ENCODE data around the gene HS6ST3. TPM values are rescaled to one million over a fixed set of nuclear protein-coding genes. Genes with fewer than 3 reads are reported as not detected.
A peak's percentile ranks its signal among the peaks of the same experiment; 100 is the strongest.

Gene HS6ST3
- total RNA-seq, 1 donor from 2014 or later: 4.7 TPM

GRCh38 chr13:96816261-96816660 lies 726.4 kb downstream of the HS6ST3 start:
- no peaks in the 10 kb centered on the region for H3K36me3 Mint-ChIP-seq
- no peaks in the 10 kb centered on the region for H3K27me3 Mint-ChIP-seq
- TF ChIP-seq, protein P1, sequence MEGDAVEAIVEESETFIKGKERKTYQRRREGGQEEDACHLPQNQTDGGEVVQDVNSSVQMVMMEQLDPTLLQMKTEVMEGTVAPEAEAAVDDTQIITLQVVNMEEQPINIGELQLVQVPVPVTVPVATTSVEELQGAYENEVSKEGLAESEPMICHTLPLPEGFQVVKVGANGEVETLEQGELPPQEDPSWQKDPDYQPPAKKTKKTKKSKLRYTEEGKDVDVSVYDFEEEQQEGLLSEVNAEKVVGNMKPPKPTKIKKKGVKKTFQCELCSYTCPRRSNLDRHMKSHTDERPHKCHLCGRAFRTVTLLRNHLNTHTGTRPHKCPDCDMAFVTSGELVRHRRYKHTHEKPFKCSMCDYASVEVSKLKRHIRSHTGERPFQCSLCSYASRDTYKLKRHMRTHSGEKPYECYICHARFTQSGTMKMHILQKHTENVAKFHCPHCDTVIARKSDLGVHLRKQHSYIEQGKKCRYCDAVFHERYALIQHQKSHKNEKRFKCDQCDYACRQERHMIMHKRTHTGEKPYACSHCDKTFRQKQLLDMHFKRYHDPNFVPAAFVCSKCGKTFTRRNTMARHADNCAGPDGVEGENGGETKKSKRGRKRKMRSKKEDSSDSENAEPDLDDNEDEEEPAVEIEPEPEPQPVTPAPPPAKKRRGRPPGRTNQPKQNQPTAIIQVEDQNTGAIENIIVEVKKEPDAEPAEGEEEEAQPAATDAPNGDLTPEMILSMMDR (conservative IDR thresholded peaks at IDR 0.05): no peak
- DNase-seq (ENCODE audit: extremely low spot score, unreplicated experiment): no peak
- peaks cover 6% of the 10 kb centered on the region for H3K9me3 Mint-ChIP-seq
- no peak overlapping the region for H3K4me3 Mint-ChIP-seq
- no peaks in the 10 kb centered on the region for H3K4me1 Mint-ChIP-seq (ENCODE audit: unreplicated experiment)
- H3K27ac Mint-ChIP-seq: no peak overlapping the region

DNA sequence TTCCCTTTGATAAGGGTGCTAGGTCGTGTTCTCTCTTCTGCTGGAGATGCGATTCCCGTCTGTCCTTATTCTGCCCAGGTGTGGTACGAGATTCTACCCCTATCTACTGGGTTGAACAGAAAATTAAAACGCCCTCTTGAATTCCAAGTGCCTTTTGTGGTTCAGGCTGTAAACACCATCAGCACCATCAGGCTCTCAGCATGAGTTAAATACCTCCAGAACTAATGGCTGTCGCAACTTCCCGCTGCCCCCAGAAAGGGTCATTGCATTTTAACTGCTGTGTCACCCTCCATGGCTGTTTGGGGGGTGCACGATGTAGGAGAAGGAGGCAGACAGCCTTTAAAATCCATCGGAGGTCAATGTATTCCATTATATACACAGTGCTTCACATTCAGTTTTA lies 727.0 kb downstream of the HS6ST3 start:
- Mint-ChIP-seq H3K27me3 (no peaks in the 10 kb centered on the region), H3K4me3 (no peak overlapping the region), H3K36me3 (no peaks in the 10 kb centered on the region), H3K27ac (no peak overlapping the region), H3K4me1 (ENCODE audit: unreplicated experiment) (no peaks in the 10 kb centered on the region), H3K9me3 (peaks cover 6% of the 10 kb centered on the region)
- TF ChIP-seq, protein P1 (conservative IDR thresholded peaks at IDR 0.05): no peak
- no peak for DNase-seq (ENCODE audit: extremely low spot score, unreplicated experiment)

GRCh38 chr13:96817336-96817941 lies 727.5 kb downstream of the HS6ST3 start:
- no peak for DNase-seq (ENCODE audit: extremely low spot score, unreplicated experiment)
- no peaks in the 10 kb centered on the region for H3K27me3 Mint-ChIP-seq
- H3K27ac Mint-ChIP-seq: no peak overlapping the region
- H3K4me3 Mint-ChIP-seq: no peak overlapping the region
- H3K4me1 Mint-ChIP-seq (ENCODE audit: unreplicated experiment): no peaks in the 10 kb centered on the region
- TF ChIP-seq, protein P1 (conservative IDR thresholded peaks at IDR 0.05): peak; percentile 84
- H3K36me3 Mint-ChIP-seq: no peaks in the 10 kb centered on the region
- H3K9me3 Mint-ChIP-seq: peaks cover 6% of the 10 kb centered on the region

DNA sequence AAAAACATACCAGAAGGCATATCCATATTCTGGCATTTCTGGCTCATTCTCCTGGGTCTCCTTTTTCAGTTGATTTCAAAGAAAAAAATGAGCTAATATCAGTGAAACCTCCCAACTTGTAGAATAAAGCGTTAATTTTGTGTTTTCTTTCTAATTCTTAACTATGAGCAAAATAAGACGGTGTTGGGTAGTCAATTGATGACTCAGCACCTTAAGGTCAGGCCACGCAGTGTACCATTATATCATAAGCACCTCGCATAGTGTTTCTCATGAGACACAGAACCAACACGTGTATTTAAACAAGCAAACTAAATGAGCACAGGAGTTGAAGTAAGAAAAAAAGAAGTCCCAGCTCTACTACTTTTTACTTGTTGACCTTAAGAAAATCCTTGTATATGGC lies 729.5 kb downstream of the HS6ST3 start:
- H3K9me3 Mint-ChIP-seq: no peaks in the 10 kb centered on the region
- TF ChIP-seq, protein P1 (conservative IDR thresholded peaks at IDR 0.05): no peak
- H3K36me3 Mint-ChIP-seq: no peaks in the 10 kb centered on the region
- no peaks in the 10 kb centered on the region for H3K27me3 Mint-ChIP-seq
- H3K4me3 Mint-ChIP-seq: no peak overlapping the region
- DNase-seq (ENCODE audit: extremely low spot score, unreplicated experiment): no peak
- no peak overlapping the region for H3K27ac Mint-ChIP-seq
- no peaks in the 10 kb centered on the region for H3K4me1 Mint-ChIP-seq (ENCODE audit: unreplicated experiment)

DNA sequence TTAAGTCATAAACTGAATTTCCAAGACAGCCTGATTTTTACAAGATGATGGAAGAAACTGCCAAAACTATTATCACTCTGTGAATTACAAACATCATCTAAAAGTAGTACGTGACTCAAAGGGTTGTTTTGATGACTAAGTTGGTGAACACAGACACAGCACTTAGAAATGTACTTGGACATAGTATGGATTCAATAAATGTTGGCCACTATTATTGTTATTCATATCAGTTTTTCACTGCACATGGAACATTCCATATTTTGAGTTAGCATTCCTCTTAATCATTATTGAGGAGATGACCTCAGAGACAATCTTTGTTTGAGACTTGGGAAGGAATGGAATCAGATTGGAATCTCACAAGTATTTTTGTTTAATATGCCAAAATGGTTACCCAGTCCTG lies 731.5 kb downstream of the HS6ST3 start:
- H3K9me3 Mint-ChIP-seq: no peaks in the 10 kb centered on the region
- DNase-seq (ENCODE audit: extremely low spot score, unreplicated experiment): no peak
- no peaks in the 10 kb centered on the region for H3K4me1 Mint-ChIP-seq (ENCODE audit: unreplicated experiment)
- H3K27me3 Mint-ChIP-seq: no peaks in the 10 kb centered on the region
- H3K4me3 Mint-ChIP-seq: no peak overlapping the region
- TF ChIP-seq, protein P1 (conservative IDR thresholded peaks at IDR 0.05): no peak
- no peak overlapping the region for H3K27ac Mint-ChIP-seq
- H3K36me3 Mint-ChIP-seq: no peaks in the 10 kb centered on the region

- Mint-ChIP-seq H3K4me1 (ENCODE audit: unreplicated experiment) (no peaks in the 10 kb centered on the region), H3K27ac (no peak overlapping the region), H3K9me3 (no peaks in the 10 kb centered on the region), H3K27me3 (no peaks in the 10 kb centered on the region), H3K4me3 (no peak overlapping the region), H3K36me3 (no peaks in the 10 kb centered on the region)
- TF ChIP-seq, protein P1 (conservative IDR thresholded peaks at IDR 0.05): no peak
- no peak for DNase-seq (ENCODE audit: extremely low spot score, unreplicated experiment)
These were observed 732.1 kb downstream of the HS6ST3 start for GRCh38 chr13:96821971-96822370.
